ENCODE data around the gene CNOT1.
"Not testable (repeated sequence)": the region's sequence is repeated elsewhere in the genome, so short reads cannot be mapped to it uniquely, and the experiment has no call there.

CNOT1 gene

DNA sequence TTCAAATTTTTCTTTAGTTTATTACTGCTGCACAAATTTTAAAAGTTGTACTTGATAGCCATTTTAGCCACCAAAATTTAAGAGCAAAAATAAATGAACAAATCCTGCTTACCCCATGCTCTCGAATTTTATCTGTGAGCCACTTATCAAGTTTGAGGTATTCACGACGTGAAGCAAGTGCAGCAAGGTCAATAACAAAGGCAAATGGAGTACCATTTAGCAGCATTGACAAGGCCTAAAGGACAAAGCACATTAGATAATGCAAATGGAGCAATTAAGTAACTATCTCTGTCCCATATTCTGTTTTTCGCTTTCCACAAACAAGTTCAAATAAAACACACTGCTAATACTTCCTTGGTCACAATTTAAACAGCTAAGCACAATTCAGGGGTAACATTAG, 54.7 kb downstream of the CNOT1 start:
- H3K36me3 ChIP-seq (ENCODE audit: control insufficient read depth, low read length), result peaks cover 90% of the 10 kb centered on the region
- no peak overlapping the region for H3K27ac ChIP-seq (ENCODE audit: low read depth, low read length)
- no peaks in the 10 kb centered on the region for H3K4me1 ChIP-seq (ENCODE audit: control insufficient read depth, low read length)
- peaks cover 53% of the 10 kb centered on the region for H3K79me2 ChIP-seq (ENCODE audit: control insufficient read depth, low read length)
- no peaks in the 10 kb centered on the region for H3K27me3 ChIP-seq (ENCODE audit: control insufficient read depth, low read length)
- H3K4me2 ChIP-seq (ENCODE audit: low read length), result no peak overlapping the region
- no peak overlapping the region for H3K4me3 ChIP-seq (ENCODE audit: low read length)
- no peaks in the 10 kb centered on the region for H3K9me3 ChIP-seq (ENCODE audit: control insufficient read depth, insufficient read depth, low read length)
- peaks cover 11% of the 10 kb centered on the region; the same call in 1 of the 2 replicates for H3F3A ChIP-seq (ENCODE audit: control insufficient read depth, insufficient read depth)
- TF ChIP-seq, protein P1, sequence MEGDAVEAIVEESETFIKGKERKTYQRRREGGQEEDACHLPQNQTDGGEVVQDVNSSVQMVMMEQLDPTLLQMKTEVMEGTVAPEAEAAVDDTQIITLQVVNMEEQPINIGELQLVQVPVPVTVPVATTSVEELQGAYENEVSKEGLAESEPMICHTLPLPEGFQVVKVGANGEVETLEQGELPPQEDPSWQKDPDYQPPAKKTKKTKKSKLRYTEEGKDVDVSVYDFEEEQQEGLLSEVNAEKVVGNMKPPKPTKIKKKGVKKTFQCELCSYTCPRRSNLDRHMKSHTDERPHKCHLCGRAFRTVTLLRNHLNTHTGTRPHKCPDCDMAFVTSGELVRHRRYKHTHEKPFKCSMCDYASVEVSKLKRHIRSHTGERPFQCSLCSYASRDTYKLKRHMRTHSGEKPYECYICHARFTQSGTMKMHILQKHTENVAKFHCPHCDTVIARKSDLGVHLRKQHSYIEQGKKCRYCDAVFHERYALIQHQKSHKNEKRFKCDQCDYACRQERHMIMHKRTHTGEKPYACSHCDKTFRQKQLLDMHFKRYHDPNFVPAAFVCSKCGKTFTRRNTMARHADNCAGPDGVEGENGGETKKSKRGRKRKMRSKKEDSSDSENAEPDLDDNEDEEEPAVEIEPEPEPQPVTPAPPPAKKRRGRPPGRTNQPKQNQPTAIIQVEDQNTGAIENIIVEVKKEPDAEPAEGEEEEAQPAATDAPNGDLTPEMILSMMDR (IDR thresholded peaks at IDR 0.05; ENCODE audit: low read depth, low read length, poor library complexity, severe bottlenecking), result no peak
- TF ChIP-seq EZH2phosphoT487 (IDR thresholded peaks at IDR 0.05; ENCODE audit: borderline replicate concordance, low read length), result no peak
- no peaks in the 10 kb centered on the region for H3K9me2 ChIP-seq (replicated peaks; ENCODE audit: control insufficient read depth, low read length)
- H4K20me1 ChIP-seq (ENCODE audit: control insufficient read depth, insufficient read depth, low read depth, low read length), result 0 out of 2 replicates have a peak, but pooled peaks cover 3% of the 10 kb centered on the region

DNA sequence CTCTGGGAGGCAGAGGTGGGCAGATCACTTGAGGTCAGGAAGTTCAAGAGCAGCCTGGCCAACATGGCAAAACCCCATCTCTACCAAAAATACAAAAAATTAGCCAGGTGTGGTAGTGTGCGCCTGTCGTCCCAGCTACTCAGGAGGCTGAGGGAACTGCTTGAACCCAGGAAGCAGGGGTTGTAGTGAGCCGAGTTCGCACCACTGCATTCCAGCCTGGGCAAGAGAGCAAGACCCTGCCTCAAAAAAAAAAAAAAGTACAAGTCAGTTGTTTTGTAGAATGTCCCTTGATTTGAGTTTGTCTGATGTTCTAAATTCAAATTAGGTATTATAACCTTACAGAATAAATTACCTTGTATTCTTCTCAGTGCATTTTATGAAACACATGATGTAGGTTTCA, 63.9 kb downstream of the CNOT1 start:
- Histone ChIP-seq H3K36me3 (ENCODE audit: control insufficient read depth, low read length) (peaks cover 92% of the 10 kb centered on the region), H3K79me2 (ENCODE audit: control insufficient read depth, low read length) (peaks cover 90% of the 10 kb centered on the region)
- not testable (repeated sequence) for H3K9me2 ChIP-seq (replicated peaks; ENCODE audit: control insufficient read depth, low read length); H3K4me3 ChIP-seq (ENCODE audit: low read length); H3K4me2 ChIP-seq (ENCODE audit: low read length); H3F3A ChIP-seq (ENCODE audit: control insufficient read depth, insufficient read depth); H3K27me3 ChIP-seq (ENCODE audit: control insufficient read depth, low read length); H3K4me1 ChIP-seq (ENCODE audit: control insufficient read depth, low read length); H3K27ac ChIP-seq (ENCODE audit: low read depth, low read length); H4K20me1 ChIP-seq (ENCODE audit: control insufficient read depth, insufficient read depth, low read depth, low read length); H3K9me3 ChIP-seq (ENCODE audit: control insufficient read depth, insufficient read depth, low read length)

DNA sequence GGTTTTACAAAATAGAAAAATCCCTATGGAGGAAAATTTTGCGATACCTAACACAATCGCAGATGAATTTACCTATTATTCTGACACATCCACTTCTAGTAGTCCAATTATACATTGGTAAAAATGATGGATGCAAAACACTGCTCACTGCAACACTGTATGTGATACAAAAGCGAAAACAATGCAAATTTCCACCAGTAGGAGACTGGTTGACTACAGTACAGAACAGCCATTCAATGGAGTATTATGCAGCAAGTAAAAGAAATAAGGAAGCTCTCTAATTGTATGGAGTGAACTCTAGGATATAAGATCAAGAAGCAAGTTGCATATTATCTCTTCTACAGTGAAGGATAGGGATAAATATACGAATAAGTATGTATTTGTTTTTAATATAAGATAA, 65.9 kb downstream of the CNOT1 start:
- Histone ChIP-seq H3K9me3 (ENCODE audit: control insufficient read depth, insufficient read depth, low read length) (no peaks in the 10 kb centered on the region), H3K27ac (ENCODE audit: low read depth, low read length) (no peak overlapping the region), H4K20me1 (ENCODE audit: control insufficient read depth, insufficient read depth, low read depth, low read length) (peaks cover 2% of the 10 kb centered on the region; the same call in 1 of the 2 replicates), H3K4me3 (ENCODE audit: low read length) (no peak overlapping the region), H3K36me3 (ENCODE audit: control insufficient read depth, low read length) (peaks cover 92% of the 10 kb centered on the region), H3K9me2 (replicated peaks; ENCODE audit: control insufficient read depth, low read length) (no peaks in the 10 kb centered on the region), H3K79me2 (ENCODE audit: control insufficient read depth, low read length) (peaks cover 81% of the 10 kb centered on the region), H3K4me2 (ENCODE audit: low read length) (no peak overlapping the region), H3K4me1 (ENCODE audit: control insufficient read depth, low read length) (no peaks in the 10 kb centered on the region), H3F3A (ENCODE audit: control insufficient read depth, insufficient read depth) (peaks cover 4% of the 10 kb centered on the region; the same call in 1 of the 2 replicates), H3K27me3 (ENCODE audit: control insufficient read depth, low read length) (no peaks in the 10 kb centered on the region)
- TF ChIP-seq, protein P1 (IDR thresholded peaks at IDR 0.05; ENCODE audit: low read depth, low read length, poor library complexity, severe bottlenecking), result no peak
- no peak for TF ChIP-seq EZH2phosphoT487 (IDR thresholded peaks at IDR 0.05; ENCODE audit: borderline replicate concordance, low read length)

DNA sequence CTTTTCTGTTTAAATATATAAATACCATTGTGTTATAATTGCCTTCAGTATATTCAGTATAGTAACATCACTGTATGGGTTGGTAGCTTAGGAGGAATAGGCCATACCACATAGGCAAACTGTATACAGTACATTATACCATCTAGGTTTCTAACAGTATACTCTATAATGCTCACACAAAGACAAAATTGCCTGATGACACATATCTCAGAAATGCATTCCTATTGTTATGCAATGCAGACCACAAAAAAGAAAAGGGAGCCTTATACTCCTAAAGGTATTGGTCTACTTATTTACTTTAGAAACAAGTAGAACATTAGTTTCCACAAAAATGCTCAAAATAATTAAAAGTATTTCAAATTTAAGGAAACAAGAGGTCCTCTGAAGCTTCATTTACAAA, 66.4 kb downstream of the CNOT1 start:
- Histone ChIP-seq H3K9me2 (replicated peaks; ENCODE audit: control insufficient read depth, low read length) (no peaks in the 10 kb centered on the region), H3K27ac (ENCODE audit: low read depth, low read length) (no peak overlapping the region), H3K9me3 (ENCODE audit: control insufficient read depth, insufficient read depth, low read length) (no peaks in the 10 kb centered on the region), H3K27me3 (ENCODE audit: control insufficient read depth, low read length) (no peaks in the 10 kb centered on the region), H3K4me2 (ENCODE audit: low read length) (no peak overlapping the region), H3K4me1 (ENCODE audit: control insufficient read depth, low read length) (no peaks in the 10 kb centered on the region), H3F3A (ENCODE audit: control insufficient read depth, insufficient read depth) (peaks cover 4% of the 10 kb centered on the region; the same call in 1 of the 2 replicates), H3K4me3 (ENCODE audit: low read length) (no peak overlapping the region), H3K79me2 (ENCODE audit: control insufficient read depth, low read length) (peaks cover 81% of the 10 kb centered on the region), H4K20me1 (ENCODE audit: control insufficient read depth, insufficient read depth, low read depth, low read length) (peaks cover 2% of the 10 kb centered on the region; the same call in 1 of the 2 replicates), H3K36me3 (ENCODE audit: control insufficient read depth, low read length) (peaks cover 93% of the 10 kb centered on the region)
- no peak for TF ChIP-seq EZH2phosphoT487 (IDR thresholded peaks at IDR 0.05; ENCODE audit: borderline replicate concordance, low read length)
- TF ChIP-seq, protein P1 (IDR thresholded peaks at IDR 0.05; ENCODE audit: low read depth, low read length, poor library complexity, severe bottlenecking), result no peak

Data from DOHH2 (cell line).